GM23338 (cell line): ENCODE measurements around the gene JCHAIN. TPM values are rescaled to one million over a fixed set of nuclear protein-coding genes. Genes with fewer than 3 reads are reported as not detected.

Source experiments
- CREB1 ChIP-seq: fragments of 250-450 bp; sonication (Bioruptor Pico); IDR thresholded peaks from 2 replicates; pipeline ENCODE4 v1.5.0; 2020; ENCODE audit warnings: low read depth, mild to moderate bottlenecking, moderate library complexity
- EZH2phosphoT487 ChIP-seq: fragments of 200-600 bp; sonication (generic); IDR thresholded peaks from one replicate; pipeline ENCODE4 v1.8.1; 2018; ENCODE audit warnings: antibody characterized with exemption; ENCODE audit not compliant: unreplicated experiment
- JUNB ChIP-seq: IDR thresholded peaks from one replicate; pipeline ENCODE4 v1.6.1; 2016; ENCODE audit warnings: antibody characterized with exemption; ENCODE audit not compliant: unreplicated experiment
- STAT1 ChIP-seq: IDR thresholded peaks from one replicate; pipeline ENCODE4 v1.6.1; 2016; ENCODE audit warnings: antibody characterized with exemption; ENCODE audit not compliant: unreplicated experiment
- ZNF331 ChIP-seq: fragments of 250-450 bp; sonication (Bioruptor Pico); IDR thresholded peaks from 2 replicates; pipeline ENCODE4 v1.5.0; 2020; ENCODE audit warnings: low read depth, mild to moderate bottlenecking, moderate library complexity
- polyA plus RNA-seq: library from polyadenylated mRNA; unstranded; fragments of >200 nt; fragmentation: Nextera tagmentation; extraction: Ambion mirVana; gene quantifications from 2 replicates; pipeline ENCODE4 v1.2.1, GENCODE V29; 2016
- total RNA-seq: library from RNA; depleted of rRNA; stranded (reverse); fragments of >200 nt; shearing (Covaris generic); gene quantifications from 2 replicates; pipeline ENCODE4 v1.2.3, GENCODE V29; 2014
- TF ChIP-seq, protein P1 (sequence below): fragments of 250-450 bp; sonication (Bioruptor Pico); IDR thresholded peaks from 2 replicates; pipeline ENCODE4 v1.5.0; 2020; ENCODE audit warnings: mild to moderate bottlenecking, moderate library complexity
- TF ChIP-seq, protein P2 (sequence below), 2 experiments: fragments of 200-600 bp in 1 of 2; sonication (generic) in 1 of 2; conservative IDR thresholded peaks; 2 replicates each; pipeline versions ENCODE4 v1.5.1 to v1.6.1; 2016 to 2017; ENCODE audit warnings: antibody characterized with exemption in 2 of 2, low read depth in 2 of 2, mild to moderate bottlenecking in 2 of 2, moderate library complexity in 1 of 2
- TF ChIP-seq, protein P3 (sequence below): IDR thresholded peaks from 2 replicates; pipeline ENCODE4 v1.6.1; 2016; ENCODE audit warnings: antibody characterized with exemption

JCHAIN gene
- total and polyA plus RNA-seq, 2 experiments from 2014 or later, result 0.23 TPM; not detected in 1

DNA sequence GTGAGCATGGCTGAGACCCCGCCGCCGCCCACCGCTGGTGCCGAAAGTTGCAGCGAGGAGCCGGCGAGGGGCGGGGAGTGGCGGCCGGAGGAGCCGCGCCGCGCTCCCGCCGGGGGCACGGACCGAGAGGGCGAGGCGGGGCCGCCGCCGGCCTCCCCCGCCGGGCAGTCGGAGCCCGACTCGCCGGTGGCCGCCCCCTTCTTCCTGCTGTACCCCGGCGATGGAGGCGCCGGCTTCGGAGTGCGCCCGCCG lies 38.5 kb upstream of the JCHAIN start (continued):
- TF ChIP-seq, protein P1, sequence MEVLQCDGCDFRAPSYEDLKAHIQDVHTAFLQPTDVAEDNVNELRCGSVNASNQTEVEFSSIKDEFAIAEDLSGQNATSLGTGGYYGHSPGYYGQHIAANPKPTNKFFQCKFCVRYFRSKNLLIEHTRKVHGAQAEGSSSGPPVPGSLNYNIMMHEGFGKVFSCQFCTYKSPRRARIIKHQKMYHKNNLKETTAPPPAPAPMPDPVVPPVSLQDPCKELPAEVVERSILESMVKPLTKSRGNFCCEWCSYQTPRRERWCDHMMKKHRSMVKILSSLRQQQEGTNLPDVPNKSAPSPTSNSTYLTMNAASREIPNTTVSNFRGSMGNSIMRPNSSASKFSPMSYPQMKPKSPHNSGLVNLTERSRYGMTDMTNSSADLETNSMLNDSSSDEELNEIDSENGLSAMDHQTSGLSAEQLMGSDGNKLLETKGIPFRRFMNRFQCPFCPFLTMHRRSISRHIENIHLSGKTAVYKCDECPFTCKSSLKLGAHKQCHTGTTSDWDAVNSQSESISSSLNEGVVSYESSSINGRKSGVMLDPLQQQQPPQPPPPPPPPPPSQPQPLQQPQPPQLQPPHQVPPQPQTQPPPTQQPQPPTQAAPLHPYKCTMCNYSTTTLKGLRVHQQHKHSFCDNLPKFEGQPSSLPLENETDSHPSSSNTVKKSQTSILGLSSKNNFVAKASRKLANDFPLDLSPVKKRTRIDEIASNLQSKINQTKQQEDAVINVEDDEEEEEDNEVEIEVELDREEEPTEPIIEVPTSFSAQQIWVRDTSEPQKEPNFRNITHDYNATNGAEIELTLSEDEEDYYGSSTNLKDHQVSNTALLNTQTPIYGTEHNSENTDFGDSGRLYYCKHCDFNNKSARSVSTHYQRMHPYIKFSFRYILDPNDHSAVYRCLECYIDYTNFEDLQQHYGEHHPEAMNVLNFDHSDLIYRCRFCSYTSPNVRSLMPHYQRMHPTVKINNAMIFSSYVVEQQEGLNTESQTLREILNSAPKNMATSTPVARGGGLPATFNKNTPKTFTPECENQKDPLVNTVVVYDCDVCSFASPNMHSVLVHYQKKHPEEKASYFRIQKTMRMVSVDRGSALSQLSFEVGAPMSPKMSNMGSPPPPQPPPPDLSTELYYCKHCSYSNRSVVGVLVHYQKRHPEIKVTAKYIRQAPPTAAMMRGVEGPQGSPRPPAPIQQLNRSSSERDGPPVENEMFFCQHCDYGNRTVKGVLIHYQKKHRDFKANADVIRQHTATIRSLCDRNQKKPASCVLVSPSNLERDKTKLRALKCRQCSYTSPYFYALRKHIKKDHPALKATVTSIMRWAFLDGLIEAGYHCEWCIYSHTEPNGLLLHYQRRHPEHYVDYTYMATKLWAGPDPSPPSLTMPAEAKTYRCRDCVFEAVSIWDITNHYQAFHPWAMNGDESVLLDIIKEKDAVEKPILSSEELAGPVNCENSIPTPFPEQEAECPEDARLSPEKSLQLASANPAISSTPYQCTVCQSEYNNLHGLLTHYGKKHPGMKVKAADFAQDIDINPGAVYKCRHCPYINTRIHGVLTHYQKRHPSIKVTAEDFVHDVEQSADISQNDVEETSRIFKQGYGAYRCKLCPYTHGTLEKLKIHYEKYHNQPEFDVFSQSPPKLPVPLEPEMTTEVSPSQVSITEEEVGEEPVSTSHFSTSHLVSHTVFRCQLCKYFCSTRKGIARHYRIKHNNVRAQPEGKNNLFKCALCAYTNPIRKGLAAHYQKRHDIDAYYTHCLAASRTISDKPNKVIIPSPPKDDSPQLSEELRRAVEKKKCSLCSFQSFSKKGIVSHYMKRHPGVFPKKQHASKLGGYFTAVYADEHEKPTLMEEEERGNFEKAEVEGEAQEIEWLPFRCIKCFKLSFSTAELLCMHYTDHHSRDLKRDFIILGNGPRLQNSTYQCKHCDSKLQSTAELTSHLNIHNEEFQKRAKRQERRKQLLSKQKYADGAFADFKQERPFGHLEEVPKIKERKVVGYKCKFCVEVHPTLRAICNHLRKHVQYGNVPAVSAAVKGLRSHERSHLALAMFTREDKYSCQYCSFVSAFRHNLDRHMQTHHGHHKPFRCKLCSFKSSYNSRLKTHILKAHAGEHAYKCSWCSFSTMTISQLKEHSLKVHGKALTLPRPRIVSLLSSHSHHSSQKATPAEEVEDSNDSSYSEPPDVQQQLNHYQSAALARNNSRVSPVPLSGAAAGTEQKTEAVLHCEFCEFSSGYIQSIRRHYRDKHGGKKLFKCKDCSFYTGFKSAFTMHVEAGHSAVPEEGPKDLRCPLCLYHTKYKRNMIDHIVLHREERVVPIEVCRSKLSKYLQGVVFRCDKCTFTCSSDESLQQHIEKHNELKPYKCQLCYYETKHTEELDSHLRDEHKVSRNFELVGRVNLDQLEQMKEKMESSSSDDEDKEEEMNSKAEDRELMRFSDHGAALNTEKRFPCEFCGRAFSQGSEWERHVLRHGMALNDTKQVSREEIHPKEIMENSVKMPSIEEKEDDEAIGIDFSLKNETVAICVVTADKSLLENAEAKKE (CRISPR knock-in tag), result no peak
- TF ChIP-seq EZH2phosphoT487 (no peak), CREB1 (CRISPR knock-in tag) (no peak), ZNF331 (CRISPR knock-in tag) (no peak), STAT1 (no peak), JUNB (no peak)
- TF ChIP-seq, protein P2, sequence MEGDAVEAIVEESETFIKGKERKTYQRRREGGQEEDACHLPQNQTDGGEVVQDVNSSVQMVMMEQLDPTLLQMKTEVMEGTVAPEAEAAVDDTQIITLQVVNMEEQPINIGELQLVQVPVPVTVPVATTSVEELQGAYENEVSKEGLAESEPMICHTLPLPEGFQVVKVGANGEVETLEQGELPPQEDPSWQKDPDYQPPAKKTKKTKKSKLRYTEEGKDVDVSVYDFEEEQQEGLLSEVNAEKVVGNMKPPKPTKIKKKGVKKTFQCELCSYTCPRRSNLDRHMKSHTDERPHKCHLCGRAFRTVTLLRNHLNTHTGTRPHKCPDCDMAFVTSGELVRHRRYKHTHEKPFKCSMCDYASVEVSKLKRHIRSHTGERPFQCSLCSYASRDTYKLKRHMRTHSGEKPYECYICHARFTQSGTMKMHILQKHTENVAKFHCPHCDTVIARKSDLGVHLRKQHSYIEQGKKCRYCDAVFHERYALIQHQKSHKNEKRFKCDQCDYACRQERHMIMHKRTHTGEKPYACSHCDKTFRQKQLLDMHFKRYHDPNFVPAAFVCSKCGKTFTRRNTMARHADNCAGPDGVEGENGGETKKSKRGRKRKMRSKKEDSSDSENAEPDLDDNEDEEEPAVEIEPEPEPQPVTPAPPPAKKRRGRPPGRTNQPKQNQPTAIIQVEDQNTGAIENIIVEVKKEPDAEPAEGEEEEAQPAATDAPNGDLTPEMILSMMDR (conservative IDR thresholded peaks at IDR 0.05; ENCODE audit: low read depth in 2 of 2), result no peak
- TF ChIP-seq, protein P3, sequence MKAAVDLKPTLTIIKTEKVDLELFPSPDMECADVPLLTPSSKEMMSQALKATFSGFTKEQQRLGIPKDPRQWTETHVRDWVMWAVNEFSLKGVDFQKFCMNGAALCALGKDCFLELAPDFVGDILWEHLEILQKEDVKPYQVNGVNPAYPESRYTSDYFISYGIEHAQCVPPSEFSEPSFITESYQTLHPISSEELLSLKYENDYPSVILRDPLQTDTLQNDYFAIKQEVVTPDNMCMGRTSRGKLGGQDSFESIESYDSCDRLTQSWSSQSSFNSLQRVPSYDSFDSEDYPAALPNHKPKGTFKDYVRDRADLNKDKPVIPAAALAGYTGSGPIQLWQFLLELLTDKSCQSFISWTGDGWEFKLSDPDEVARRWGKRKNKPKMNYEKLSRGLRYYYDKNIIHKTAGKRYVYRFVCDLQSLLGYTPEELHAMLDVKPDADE, result no peak
